Forelimb muscle (tissue), 1 donor: ENCODE measurements around the gene MYH16. TPM values are rescaled to one million over a fixed set of nuclear protein-coding genes. Genes with fewer than 3 reads are reported as not detected.
"Not testable (repeated sequence)": the region's sequence is repeated elsewhere in the genome, so short reads cannot be mapped to it uniquely, and the experiment has no call there.

Source experiments
- DNase-seq: peaks from one replicate; pipeline ENCODE4 v3.0.0-alpha.2; 2013; ENCODE audit warnings: low read depth
- polyA plus RNA-seq: library from polyadenylated mRNA; unstranded; fragments of 120-200 nt; gene quantifications from one replicate; pipeline ENCODE4 v1.2.1, GENCODE V29; 2013; ENCODE audit not compliant: insufficient read length

MYH16 gene
- polyA plus RNA-seq, 1 donor = 0.18 TPM

- DNase-seq = no peak
Observed at GRCh38 chr7:99305473-99306260, 33.0 kb downstream of the MYH16 start.

- DNase-seq = no peak
Observed at GRCh38 chr7:99308461-99309074, 35.9 kb downstream of the MYH16 start.

GRCh38 chr7:99309111-99309510, 36.5 kb downstream of the MYH16 start:
- DNase-seq = no peak

- no peak for DNase-seq
Observed at GRCh38 chr7:99310004-99310403, 37.4 kb downstream of the MYH16 start.

GRCh38 chr7:99311702-99312101, 39.1 kb downstream of the MYH16 start:
- no peak for DNase-seq

- DNase-seq = no peak
Observed at GRCh38 chr7:99312316-99313203, 39.9 kb downstream of the MYH16 start.

- no peak for DNase-seq
Observed at GRCh38 chr7:99313204-99313573, 40.5 kb downstream of the MYH16 start.

GRCh38 chr7:99314504-99314903, 41.9 kb downstream of the MYH16 start:
- no peak for DNase-seq

- DNase-seq = no peak
Observed at GRCh38 chr7:99320371-99320770, 47.7 kb downstream of the MYH16 start.

- not testable (repeated sequence) for DNase-seq
Observed at GRCh38 chr7:99322659-99323058, 50.0 kb downstream of the MYH16 start.

GRCh38 chr7:99324559-99324958, 51.9 kb downstream of the MYH16 start:
- no peak for DNase-seq

GRCh38 chr7:99325001-99325493, 52.4 kb downstream of the MYH16 start:
- no peak for DNase-seq

- peak; percentile 86 for DNase-seq
Observed at GRCh38 chr7:99325592-99326407, 53.2 kb downstream of the MYH16 start, which contains the start of gene ARPC1A. ARPC1A (plus strand) TSS chr7:99325898; CDS start chr7:99333354, 7,456 bp downstream.

- DNase-seq = no peak
Observed at GRCh38 chr7:99326408-99326782, 53.8 kb downstream of the MYH16 start.

GRCh38 chr7:99330314-99330961, 57.8 kb downstream of the MYH16 start:
- not testable (repeated sequence) for DNase-seq

GRCh38 chr7:99331002-99331401, 58.4 kb downstream of the MYH16 start:
- DNase-seq = no peak

GRCh38 chr7:99339595-99339994, 67.0 kb downstream of the MYH16 start:
- DNase-seq = no peak

- no peak for DNase-seq
Observed at GRCh38 chr7:99340659-99341058, 68.0 kb downstream of the MYH16 start.

- no peak for DNase-seq
Observed at GRCh38 chr7:99344061-99344647, 71.5 kb downstream of the MYH16 start.

- DNase-seq = not testable (repeated sequence)
Observed at GRCh38 chr7:99350641-99351040, 78.0 kb downstream of the MYH16 start.
